ENCODE data around the gene KCNAB2.

The KCNAB2 gene

DNA sequence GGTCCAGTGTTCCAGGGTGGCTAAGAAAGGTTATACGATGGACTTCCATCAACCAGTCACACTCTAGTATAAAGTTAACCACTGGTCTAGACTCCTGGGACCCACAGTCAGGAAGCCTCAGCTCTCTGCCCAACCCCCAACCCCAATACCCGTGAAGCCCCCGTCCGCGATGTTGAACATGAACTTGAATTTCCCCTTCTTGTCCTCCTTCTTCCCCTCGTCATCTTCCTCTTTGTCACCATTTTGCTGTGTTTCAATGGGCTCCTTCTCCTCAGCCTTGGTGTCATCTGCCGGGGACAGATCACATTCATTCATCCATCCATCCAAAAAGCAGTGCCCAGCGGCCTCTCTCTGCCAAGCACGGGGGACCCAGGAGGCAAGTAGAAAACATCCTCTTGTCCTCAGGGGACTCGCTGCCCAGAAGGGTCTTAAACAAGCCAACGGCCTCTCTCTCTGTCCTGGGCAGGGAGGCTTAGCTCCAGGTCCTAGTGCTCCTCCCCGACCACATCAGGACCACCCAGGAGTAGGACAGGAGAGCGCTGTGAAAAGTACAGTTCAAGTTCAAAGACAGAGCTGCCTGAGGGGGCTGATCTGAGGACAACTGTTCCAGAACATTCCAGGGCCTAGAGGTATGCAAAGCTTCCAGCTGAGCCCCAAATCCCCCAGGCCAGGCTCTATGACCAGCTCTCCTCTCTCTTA is 66.5 kb downstream of the KCNAB2 start:
- Histone ChIP-seq H3K9me3 (ENCODE audit: control extremely low read depth in 1 of 5, control insufficient read depth in 4 of 5, insufficient read depth in 2 of 5, low read depth in 1 of 5, low read length in 4 of 5) (peaks cover 0 to 2% (median 0%) of the 10 kb centered on the region in 5 experiments), H3K27me3 (replicated peaks in 2 of 5; ENCODE audit: control insufficient read depth in 4 of 5, insufficient read depth in 5 of 5, low read length in 4 of 5) (peaks cover 0 to 13% (median 0%) of the 10 kb centered on the region in 5 experiments), H3K36me3 (ENCODE audit: control insufficient read depth in 4 of 4, insufficient read depth in 4 of 4, low read length in 3 of 4) (no peaks in the 10 kb centered on the region), H3K27ac (ENCODE audit: insufficient read depth in 1 of 2, low read depth in 1 of 2, low read length in 2 of 2, poor library complexity in 1 of 2, severe bottlenecking in 2 of 2) (no peak overlapping the region), H3K4me1 (ENCODE audit: control extremely low read depth in 1 of 4, control insufficient read depth in 4 of 4, insufficient read depth in 4 of 4, low read length in 3 of 4) (peaks cover 0 to 7% (median 2%) of the 10 kb centered on the region in 4 experiments), H3K4me3 (ENCODE audit: control insufficient read depth in 1 of 7, extremely low read depth in 1 of 7, insufficient read depth in 4 of 7, low read depth in 2 of 7, low read length in 6 of 7) (no peak overlapping the region)
- CTCF ChIA-PET, result interaction anchor here (1.0 to 3.6 kb wide), 8 partner anchors 10 to 94 kb away, joined by 3 to 18 read pairs (median 6); no protein-coding TSS in a partner anchor
- POLR2A ChIA-PET, result no interaction called here
- DNase-seq, result no peak
- 89% methylated on average over 12 of the region's 13 CpGs for WGBS (ENCODE audit: insufficient coverage)

DNA sequence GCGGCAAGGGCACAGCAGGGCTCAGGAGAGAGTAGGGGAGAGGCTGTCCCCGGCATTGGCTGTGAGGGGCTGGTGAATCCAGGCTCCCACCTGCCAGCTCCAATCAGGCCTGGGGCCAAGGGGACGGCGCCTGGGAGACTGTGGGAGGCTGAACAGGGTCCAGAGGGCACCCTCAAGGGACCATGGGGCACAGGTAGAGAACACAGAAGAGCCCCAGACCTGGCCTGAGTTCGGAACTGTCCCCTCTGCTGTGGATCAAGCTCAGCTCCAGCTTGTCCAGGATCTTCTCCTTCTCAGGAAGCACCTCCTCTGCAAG is 67.0 kb downstream of the KCNAB2 start:
- no peak overlapping the region for H3K4me3 ChIP-seq (ENCODE audit: control insufficient read depth in 1 of 7, extremely low read depth in 1 of 7, insufficient read depth in 4 of 7, low read depth in 2 of 7, low read length in 6 of 7)
- peaks cover 0 to 4% (median 0%) of the 10 kb centered on the region in 5 experiments for H3K9me3 ChIP-seq (ENCODE audit: control extremely low read depth in 1 of 5, control insufficient read depth in 4 of 5, insufficient read depth in 2 of 5, low read depth in 1 of 5, low read length in 4 of 5)
- no peaks in the 10 kb centered on the region for H3K36me3 ChIP-seq (ENCODE audit: control insufficient read depth in 4 of 4, insufficient read depth in 4 of 4, low read length in 3 of 4)
- 88% methylated on average over 5 of the region's 5 CpGs for WGBS (ENCODE audit: insufficient coverage)
- H3K27ac ChIP-seq (ENCODE audit: insufficient read depth in 1 of 2, low read depth in 1 of 2, low read length in 2 of 2, poor library complexity in 1 of 2, severe bottlenecking in 2 of 2), result no peak overlapping the region
- ChIA-PET CTCF (interaction anchor here (0.8 to 2.1 kb wide), 8 partner anchors 10 to 94 kb away, joined by 3 to 9 read pairs (median 4); no protein-coding TSS in a partner anchor), POLR2A (no interaction called here)
- H3K4me1 ChIP-seq (ENCODE audit: control extremely low read depth in 1 of 4, control insufficient read depth in 4 of 4, insufficient read depth in 4 of 4, low read length in 3 of 4), result peaks cover 0 to 7% (median 2%) of the 10 kb centered on the region in 4 experiments
- H3K27me3 ChIP-seq (replicated peaks in 2 of 5; ENCODE audit: control insufficient read depth in 4 of 5, insufficient read depth in 5 of 5, low read length in 4 of 5), result peaks cover 0 to 13% (median 0%) of the 10 kb centered on the region in 5 experiments
- no peak for DNase-seq

DNA sequence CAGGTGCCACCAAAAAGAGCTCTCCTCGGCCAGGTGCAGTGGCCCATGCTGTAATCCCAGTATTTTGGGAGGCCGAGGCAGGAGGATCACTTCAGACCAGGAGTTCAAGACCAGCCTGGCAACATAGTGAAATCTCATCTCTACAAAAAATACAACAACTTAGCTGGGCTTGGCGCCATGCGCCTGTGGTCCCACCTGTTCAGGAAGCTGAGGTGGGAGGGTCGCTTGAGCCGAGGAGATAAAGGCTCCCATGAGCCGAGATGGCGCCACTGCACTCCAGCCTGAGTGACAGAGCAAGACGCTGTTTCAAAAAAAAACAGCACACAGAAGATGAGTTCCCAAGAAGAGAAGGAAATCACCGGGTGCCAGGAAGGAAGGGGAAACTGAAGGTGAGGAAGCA is 67.4 kb downstream of the KCNAB2 start:
- ChIA-PET CTCF (interaction anchor here (0.6 to 2.1 kb wide), 10 partner anchors 9 to 133 kb away, joined by 3 to 9 read pairs (median 4); no protein-coding TSS in a partner anchor), POLR2A (interaction anchor here (0.6 kb wide), 1 partner anchor 575 kb away, joined by 3 read pairs; no protein-coding TSS in a partner anchor)
- no peaks in the 10 kb centered on the region for H3K36me3 ChIP-seq (ENCODE audit: control insufficient read depth in 4 of 4, insufficient read depth in 4 of 4, low read length in 3 of 4)
- 0% methylated on average over 6 of the region's 10 CpGs for WGBS (ENCODE audit: insufficient coverage)
- no peak overlapping the region for H3K27ac ChIP-seq (ENCODE audit: insufficient read depth in 1 of 2, low read depth in 1 of 2, low read length in 2 of 2, poor library complexity in 1 of 2, severe bottlenecking in 2 of 2)
- H3K4me1 ChIP-seq (ENCODE audit: control extremely low read depth in 1 of 4, control insufficient read depth in 4 of 4, insufficient read depth in 4 of 4, low read length in 3 of 4), result peaks cover 0 to 7% (median 2%) of the 10 kb centered on the region in 4 experiments
- H3K4me3 ChIP-seq (ENCODE audit: control insufficient read depth in 1 of 7, extremely low read depth in 1 of 7, insufficient read depth in 4 of 7, low read depth in 2 of 7, low read length in 6 of 7), result no peak overlapping the region
- peak in 2 of 3 donors; percentile 59 to 79 for DNase-seq
- peaks cover 0 to 13% (median 0%) of the 10 kb centered on the region in 5 experiments for H3K27me3 ChIP-seq (replicated peaks in 2 of 5; ENCODE audit: control insufficient read depth in 4 of 5, insufficient read depth in 5 of 5, low read length in 4 of 5)
- peaks cover 0 to 5% (median 0%) of the 10 kb centered on the region in 5 experiments for H3K9me3 ChIP-seq (ENCODE audit: control extremely low read depth in 1 of 5, control insufficient read depth in 4 of 5, insufficient read depth in 2 of 5, low read depth in 1 of 5, low read length in 4 of 5)

DNA sequence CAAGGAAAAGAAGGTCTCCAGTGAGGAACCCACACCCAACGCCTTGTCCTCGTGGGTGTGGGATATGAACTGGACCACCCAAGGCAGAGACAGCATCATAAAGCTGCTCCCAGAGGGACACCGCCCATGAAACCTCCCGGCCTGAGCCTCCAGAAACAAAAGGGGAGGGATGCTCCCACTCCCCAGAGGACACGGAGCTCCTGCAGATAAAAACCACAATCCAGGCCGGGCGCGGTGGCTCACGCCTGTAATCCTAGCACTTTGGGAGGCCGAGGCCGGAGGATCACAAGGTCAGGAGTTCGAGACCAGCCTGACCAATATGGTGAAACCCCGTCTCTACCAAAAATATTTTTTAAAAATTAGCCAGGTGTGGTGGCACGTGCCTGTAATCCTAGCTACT is 68.1 kb downstream of the KCNAB2 start:
- Histone ChIP-seq H3K36me3 (ENCODE audit: control insufficient read depth in 4 of 4, insufficient read depth in 4 of 4, low read length in 3 of 4) (no peaks in the 10 kb centered on the region), H3K27me3 (replicated peaks in 2 of 5; ENCODE audit: control insufficient read depth in 4 of 5, insufficient read depth in 5 of 5, low read length in 4 of 5) (peaks cover 0 to 13% (median 0%) of the 10 kb centered on the region in 5 experiments), H3K4me1 (ENCODE audit: control extremely low read depth in 1 of 4, control insufficient read depth in 4 of 4, insufficient read depth in 4 of 4, low read length in 3 of 4) (peaks cover 0 to 7% (median 2%) of the 10 kb centered on the region in 4 experiments), H3K4me3 (ENCODE audit: control insufficient read depth in 1 of 7, extremely low read depth in 1 of 7, insufficient read depth in 4 of 7, low read depth in 2 of 7, low read length in 6 of 7) (no peak overlapping the region), H3K9me3 (ENCODE audit: control extremely low read depth in 1 of 5, control insufficient read depth in 4 of 5, insufficient read depth in 2 of 5, low read depth in 1 of 5, low read length in 4 of 5) (peaks cover 0 to 5% (median 0%) of the 10 kb centered on the region in 5 experiments), H3K27ac (ENCODE audit: insufficient read depth in 1 of 2, low read depth in 1 of 2, low read length in 2 of 2, poor library complexity in 1 of 2, severe bottlenecking in 2 of 2) (no peak overlapping the region)
- POLR2A ChIA-PET, result interaction anchor here (0.7 kb wide), 1 partner anchor 52 kb away, joined by 3 read pairs; no protein-coding TSS in a partner anchor
- DNase-seq, result no peak
- WGBS (ENCODE audit: insufficient coverage), result 98% methylated on average over 14 of the region's 14 CpGs
- CTCF ChIA-PET, result interaction anchor here (0.6 to 2.1 kb wide), 7 partner anchors 14 to 132 kb away, joined by 3 to 9 read pairs (median 5); no protein-coding TSS in a partner anchor

DNA sequence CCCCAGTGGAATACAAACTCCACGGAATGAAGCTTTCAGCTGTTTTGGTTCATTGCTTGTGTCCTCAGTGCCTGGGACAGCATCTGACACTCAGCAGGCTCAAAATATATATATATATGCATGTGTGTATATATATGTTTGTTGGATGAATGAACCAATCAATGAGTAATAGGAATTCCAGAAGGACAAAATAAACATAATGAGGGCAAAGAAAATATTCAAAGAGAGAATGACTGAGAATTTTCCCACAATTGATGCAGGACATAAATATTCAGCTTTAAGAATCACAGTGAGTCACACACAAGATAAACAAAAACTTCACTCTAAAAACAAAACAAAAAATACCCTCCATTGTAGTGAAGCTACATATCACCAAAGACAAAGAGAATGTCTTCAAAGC is 70.4 kb downstream of the KCNAB2 start:
- H3K27ac ChIP-seq (ENCODE audit: insufficient read depth in 1 of 2, low read depth in 1 of 2, low read length in 2 of 2, poor library complexity in 1 of 2, severe bottlenecking in 2 of 2), result no peak overlapping the region
- no peak overlapping the region for H3K4me3 ChIP-seq (ENCODE audit: control insufficient read depth in 1 of 7, extremely low read depth in 1 of 7, insufficient read depth in 4 of 7, low read depth in 2 of 7, low read length in 6 of 7)
- H3K27me3 ChIP-seq (replicated peaks in 2 of 5; ENCODE audit: control insufficient read depth in 4 of 5, insufficient read depth in 5 of 5, low read length in 4 of 5), result peaks cover 0 to 11% (median 0%) of the 10 kb centered on the region in 5 experiments
- POLR2A ChIA-PET, result no interaction called here
- no CpG with 5 or more reads among the region's 1 CpG for WGBS (ENCODE audit: insufficient coverage)
- DNase-seq, result no peak
- CTCF ChIA-PET, result interaction anchor here (0.8 to 1.5 kb wide), 4 partner anchors 21 to 132 kb away, joined by 3 to 5 read pairs (median 3); no protein-coding TSS in a partner anchor
- H3K9me3 ChIP-seq (ENCODE audit: control extremely low read depth in 1 of 5, control insufficient read depth in 4 of 5, insufficient read depth in 2 of 5, low read depth in 1 of 5, low read length in 4 of 5), result peaks cover 0 to 5% (median 0%) of the 10 kb centered on the region in 5 experiments
- peaks cover 0 to 7% (median 2%) of the 10 kb centered on the region in 4 experiments for H3K4me1 ChIP-seq (ENCODE audit: control extremely low read depth in 1 of 4, control insufficient read depth in 4 of 4, insufficient read depth in 4 of 4, low read length in 3 of 4)
- no peaks in the 10 kb centered on the region for H3K36me3 ChIP-seq (ENCODE audit: control insufficient read depth in 4 of 4, insufficient read depth in 4 of 4, low read length in 3 of 4)

DNA sequence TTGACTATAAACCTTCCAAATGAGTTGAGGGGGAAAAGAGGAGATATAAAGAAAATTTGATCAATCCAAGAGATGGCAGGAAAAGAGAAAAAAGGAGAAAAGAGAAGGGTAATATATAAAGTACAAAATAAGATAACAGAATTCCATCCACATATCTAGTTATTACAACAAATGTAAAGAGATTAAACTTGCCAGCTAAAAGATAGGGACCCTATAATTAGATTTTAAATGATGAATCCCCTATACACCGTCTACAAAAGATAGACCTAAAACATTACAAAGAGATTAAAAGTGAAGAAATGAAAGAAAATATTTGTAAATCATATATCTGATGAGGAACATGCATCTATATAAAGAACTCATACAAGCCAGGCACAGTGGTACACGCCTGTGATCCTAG is 71.4 kb downstream of the KCNAB2 start:
- peaks cover 0 to 8% (median 2%) of the 10 kb centered on the region in 4 experiments for H3K4me1 ChIP-seq (ENCODE audit: control extremely low read depth in 1 of 4, control insufficient read depth in 4 of 4, insufficient read depth in 4 of 4, low read length in 3 of 4)
- H3K27ac ChIP-seq (ENCODE audit: insufficient read depth in 1 of 2, low read depth in 1 of 2, low read length in 2 of 2, poor library complexity in 1 of 2, severe bottlenecking in 2 of 2), result no peak overlapping the region
- H3K36me3 ChIP-seq (ENCODE audit: control insufficient read depth in 4 of 4, insufficient read depth in 4 of 4, low read length in 3 of 4), result no peaks in the 10 kb centered on the region
- H3K4me3 ChIP-seq (ENCODE audit: control insufficient read depth in 1 of 7, extremely low read depth in 1 of 7, insufficient read depth in 4 of 7, low read depth in 2 of 7, low read length in 6 of 7), result no peak overlapping the region
- WGBS (ENCODE audit: insufficient coverage), result no CpG with 5 or more reads among the region's 2 CpGs
- no peak for DNase-seq
- ChIA-PET POLR2A (no interaction called here), CTCF (interaction anchor here (0.7 to 1.5 kb wide), 2 partner anchors 24 to 30 kb away, joined by 3 to 5 read pairs; no protein-coding TSS in a partner anchor)
- H3K9me3 ChIP-seq (ENCODE audit: control extremely low read depth in 1 of 5, control insufficient read depth in 4 of 5, insufficient read depth in 2 of 5, low read depth in 1 of 5, low read length in 4 of 5), result peaks cover 0 to 5% (median 0%) of the 10 kb centered on the region in 5 experiments
- peaks cover 0 to 7% (median 0%) of the 10 kb centered on the region in 5 experiments for H3K27me3 ChIP-seq (replicated peaks in 2 of 5; ENCODE audit: control insufficient read depth in 4 of 5, insufficient read depth in 5 of 5, low read length in 4 of 5)

DNA sequence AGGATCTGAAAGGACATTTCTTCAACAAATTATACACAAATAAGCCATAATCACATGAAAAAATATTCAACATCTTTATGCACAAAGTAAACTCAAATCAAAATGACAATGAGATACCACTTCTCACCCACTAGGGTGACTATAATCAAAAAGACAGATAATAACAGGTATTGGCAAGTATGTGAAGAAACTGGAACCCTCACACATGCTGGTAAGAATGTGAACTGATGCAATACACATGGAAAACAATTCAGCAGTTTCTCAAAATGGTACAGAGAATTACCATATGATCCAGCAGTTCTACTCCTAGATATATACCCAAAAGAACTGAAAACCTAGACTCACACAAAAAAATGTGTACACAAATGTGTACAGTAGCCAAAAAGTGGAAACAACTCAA is 71.9 kb downstream of the KCNAB2 start:
- Histone ChIP-seq H3K27ac (ENCODE audit: insufficient read depth in 1 of 2, low read depth in 1 of 2, low read length in 2 of 2, poor library complexity in 1 of 2, severe bottlenecking in 2 of 2) (no peak overlapping the region), H3K4me3 (ENCODE audit: control insufficient read depth in 1 of 7, extremely low read depth in 1 of 7, insufficient read depth in 4 of 7, low read depth in 2 of 7, low read length in 6 of 7) (no peak overlapping the region), H3K9me3 (ENCODE audit: control extremely low read depth in 1 of 5, control insufficient read depth in 4 of 5, insufficient read depth in 2 of 5, low read depth in 1 of 5, low read length in 4 of 5) (peaks cover 0 to 5% (median 0%) of the 10 kb centered on the region in 5 experiments), H3K4me1 (ENCODE audit: control extremely low read depth in 1 of 4, control insufficient read depth in 4 of 4, insufficient read depth in 4 of 4, low read length in 3 of 4) (peaks cover 0 to 11% (median 2%) of the 10 kb centered on the region in 4 experiments), H3K27me3 (replicated peaks in 2 of 5; ENCODE audit: control insufficient read depth in 4 of 5, insufficient read depth in 5 of 5, low read length in 4 of 5) (peaks cover 0 to 5% (median 0%) of the 10 kb centered on the region in 5 experiments), H3K36me3 (ENCODE audit: control insufficient read depth in 4 of 4, insufficient read depth in 4 of 4, low read length in 3 of 4) (no peaks in the 10 kb centered on the region)
- CTCF ChIA-PET, result no interaction called here
- DNase-seq, result no peak
- POLR2A ChIA-PET, result no interaction called here

All from common myeloid progenitor, CD34-positive (primary cell).